Measurements from ENCODE around the gene RAB11FIP4. TPM values are rescaled to one million over a fixed set of nuclear protein-coding genes. Genes with fewer than 3 reads are reported as not detected.

Gene RAB11FIP4
- total and polyA plus RNA-seq, 9 of the 15 experiments (the other 6 are each of a cell fraction or from before 2014, with no cell fraction given) = 0.62 to 16.6 (median 8.9) TPM

GRCh38 chr17:31541559-31541958, 150.1 kb downstream of the RAB11FIP4 start:
- in situ Hi-C loops (cut with MboI) = no loop called here
- H4K20me1 ChIP-seq (replicated peaks; ENCODE audit: control insufficient read depth, insufficient read depth, low read length) = no peaks in the 10 kb centered on the region
- ATAC-seq = peak; percentile 86
- 7% methylated on average over 5 of the region's 5 CpGs for WGBS (ENCODE audit: insufficient coverage, low coverage, missing lambda C conversion rate)
- H3K36me3 ChIP-seq (ENCODE audit: control insufficient read depth, insufficient read depth, low read length) = no peaks in the 10 kb centered on the region
- peaks cover 0 to 5% of the 10 kb centered on the region in 2 experiments; a peak in 1 of 5 replicates for H3K4me1 ChIP-seq (replicated peaks in 1 of 2; ENCODE audit: control insufficient read depth in 2 of 2, insufficient read depth in 2 of 2, low read length in 2 of 2)
- no peak overlapping the region for H3K4me2 ChIP-seq (ENCODE audit: insufficient read depth, low read length)
- H3K9me3 ChIP-seq (replicated peaks; ENCODE audit: control insufficient read depth, insufficient read depth, low read depth, low read length) = no peaks in the 10 kb centered on the region
- H3K27ac ChIP-seq (ENCODE audit: extremely low read depth, low read depth, low read length) = no peak overlapping the region
- H3K27me3 ChIP-seq (ENCODE audit: control insufficient read depth in 2 of 2, insufficient read depth in 2 of 2, low read length in 2 of 2) = peaks cover 0 to 9% of the 10 kb centered on the region in 2 experiments; a peak in 2 of 5 replicates
- no TSS peak for BruUV-seq (replicated peaks)
- ChIA-PET CTCF (ENCODE audit: low intra/inter-chr PET ratio) (no interaction called here), POLR2A (interaction anchor here (1.3 kb wide), 1 partner anchor 11 kb away, joined by 3 read pairs; no protein-coding TSS in a partner anchor)
- H3K79me2 ChIP-seq (ENCODE audit: control insufficient read depth, insufficient read depth, low read length) = no peaks in the 10 kb centered on the region
- FAIRE-seq = no peak
- no peaks in the 10 kb centered on the region for H3K9me1 ChIP-seq (ENCODE audit: control insufficient read depth, insufficient read depth, low read length)
- no peak overlapping the region for H3K4me3 ChIP-seq
- H3K9ac ChIP-seq (ENCODE audit: insufficient read depth in 1 of 2, low read depth in 2 of 2, low read length in 2 of 2) = peak overlapping the region in 1 of 2 experiments; percentile 14; a peak in 2 of 4 replicates
- intact Hi-C loops (cut with micrococcal nuclease) = no loop called here
- DNase-seq (ENCODE audit: extremely low read depth in 1 of 4, low spot score in 3 of 4) = peak in 1 of 4 experiments; percentile 43
- no peak overlapping the region for H2AFZ ChIP-seq (ENCODE audit: low read depth, low read length)
- no peak for TF ChIP-seq IFI16 (CRISPR knock-in tag; IDR thresholded peaks at IDR 0.05)
- no peak for TF ChIP-seq ZNF354B (CRISPR knock-in tag; IDR thresholded peaks at IDR 0.05)
- TF ChIP-seq TRIM28 (IDR thresholded peaks at IDR 0.05) = no peak
- no peak for TF ChIP-seq DNMT1 (IDR thresholded peaks at IDR 0.05)
- no peak for TF ChIP-seq ZNF668 (CRISPR knock-in tag; IDR thresholded peaks at IDR 0.05)
- TF ChIP-seq CSDE1 (IDR thresholded peaks at IDR 0.05) = no peak
- 0 out of 2 replicates have a peak, but pooled peaks have one; percentile 8 for TF ChIP-seq SMC3 (conservative IDR thresholded peaks at IDR 0.05; ENCODE audit: insufficient read depth, low read depth, low read length)
- TF ChIP-seq HMGXB4 (CRISPR knock-in tag; IDR thresholded peaks at IDR 0.05) = no peak
- TF ChIP-seq ZNF3 (CRISPR knock-in tag; IDR thresholded peaks at IDR 0.05) = no peak
- peak; percentile 8 to 25 (median 24); a peak in 2 of 6 replicates for TF ChIP-seq CTCF (IDR thresholded peaks at IDR 0.05 in 2 of 3, conservative IDR thresholded peaks at IDR 0.05 in 1 of 3; ENCODE audit: insufficient read depth in 2 of 3, low read depth in 1 of 3, low read length in 3 of 3)
- TF ChIP-seq ZNF134 (CRISPR knock-in tag; conservative IDR thresholded peaks at IDR 0.05) = no peak
- no peak for TF ChIP-seq NFIX (CRISPR knock-in tag; IDR thresholded peaks at IDR 0.05; ENCODE audit: low read depth)
- peak; percentile 75 for TF ChIP-seq NFIC (IDR thresholded peaks at IDR 0.05)
- TF ChIP-seq ZNF609 (CRISPR knock-in tag; IDR thresholded peaks at IDR 0.05; ENCODE audit: borderline replicate concordance) = no peak
- TF ChIP-seq SPI1 (IDR thresholded peaks at IDR 0.05; ENCODE audit: borderline replicate concordance, low read depth, low read length) = no peak
- no peak for TF ChIP-seq MTA1 (IDR thresholded peaks at IDR 0.05; ENCODE audit: borderline replicate concordance)

All from K562 (cell line).